Cardiac septum (tissue), 1 donor: ENCODE results near the gene SMIM45.

ENCODE experiments used
- DNase-seq: peaks from one replicate; pipeline ENCODE4 v3.0.0-alpha.2; 2020; ENCODE audit warnings: low spot score
- intact Hi-C: fragments of 100-400 bp; cut with DNase I; formaldehyde crosslinking; loops from one replicate; pipeline ENCODE4 v1.14.0; 2022
- donor health status: DM: no; HTN: no; CAD: no.

SMIM45 gene

DNA sequence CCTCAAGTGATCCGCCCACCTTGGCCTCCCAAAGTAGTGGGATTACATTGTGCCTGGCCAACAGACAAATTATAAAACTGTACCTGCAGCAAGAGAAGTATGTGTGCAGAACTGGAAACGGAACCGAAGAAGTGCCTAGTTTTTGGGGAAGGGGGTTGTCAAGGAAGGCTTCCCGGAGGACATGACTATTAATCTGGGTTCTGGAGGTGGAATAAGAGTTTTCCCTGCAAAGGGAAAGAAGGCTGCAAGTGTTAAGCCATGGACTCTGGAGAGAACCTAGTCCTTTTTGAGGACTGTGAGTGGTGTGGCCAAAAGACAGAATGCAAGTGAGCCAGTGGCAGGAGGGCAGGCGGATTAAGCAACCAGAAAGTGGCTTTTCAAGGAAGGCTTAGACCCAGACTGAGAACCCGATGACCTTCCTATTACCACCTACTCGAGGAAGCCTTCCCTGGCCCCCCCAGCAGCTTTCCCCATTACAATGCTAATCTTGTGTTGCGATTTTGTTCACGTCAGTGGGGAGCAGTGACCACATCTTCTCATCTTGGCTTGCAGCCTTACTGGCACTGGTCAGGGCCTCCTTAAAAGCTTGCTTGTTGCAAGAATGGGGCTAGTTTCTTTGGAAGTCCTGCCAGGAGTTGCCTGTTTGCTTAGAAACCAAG is 11.6 kb downstream of the SMIM45 start:
- intact Hi-C loops, result loop anchor here (10.0 kb wide), 1 partner anchor 471 kb away; the partner anchor contains the start of gene NFAM1
- DNase-seq, result no peak

DNA sequence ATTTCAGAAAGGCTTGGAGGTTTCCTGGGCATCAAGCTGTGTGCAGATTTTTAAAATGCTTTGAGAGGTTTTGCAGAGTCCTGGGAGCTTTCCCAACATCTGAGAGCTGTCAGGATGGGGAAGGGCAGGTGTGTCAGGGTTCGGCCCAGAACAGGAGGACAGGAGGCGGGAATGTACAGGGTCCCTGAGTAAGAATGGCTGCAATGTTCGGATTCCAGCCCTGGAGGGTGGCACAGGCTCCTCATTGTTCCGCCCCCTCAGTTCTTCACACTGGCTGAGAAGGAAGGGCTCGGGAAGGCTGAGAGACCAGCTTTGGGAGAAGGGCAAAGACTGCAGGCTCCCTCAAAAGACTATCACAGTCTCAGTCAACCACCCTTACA is 12.2 kb downstream of the SMIM45 start:
- DNase-seq, result no peak
- intact Hi-C loops, result loop anchor here (10.0 kb wide), 1 partner anchor 471 kb away; the partner anchor contains the start of gene NFAM1

DNA sequence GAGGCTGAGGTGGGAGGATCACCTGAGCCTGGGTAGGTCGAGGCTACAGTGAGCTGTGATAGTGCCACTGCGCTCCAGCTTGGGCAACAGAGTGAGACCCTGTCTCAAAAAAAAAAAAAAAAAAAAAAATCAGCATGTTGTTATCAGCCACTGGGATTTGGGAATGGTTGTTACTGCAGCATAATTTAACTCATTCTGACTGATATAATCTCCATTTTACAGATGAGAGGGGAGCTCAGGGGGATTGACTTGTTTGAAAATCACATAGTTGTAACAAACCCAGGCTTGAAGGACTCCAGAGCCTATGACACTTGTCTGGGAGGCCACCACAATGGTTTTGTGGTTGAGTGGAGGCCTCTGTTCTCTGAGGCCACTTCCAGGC is 14.3 kb downstream of the SMIM45 start:
- intact Hi-C loops, result loop anchor here (10.0 kb wide), 1 partner anchor 469 kb away; the partner anchor contains the start of gene NFAM1

DNA sequence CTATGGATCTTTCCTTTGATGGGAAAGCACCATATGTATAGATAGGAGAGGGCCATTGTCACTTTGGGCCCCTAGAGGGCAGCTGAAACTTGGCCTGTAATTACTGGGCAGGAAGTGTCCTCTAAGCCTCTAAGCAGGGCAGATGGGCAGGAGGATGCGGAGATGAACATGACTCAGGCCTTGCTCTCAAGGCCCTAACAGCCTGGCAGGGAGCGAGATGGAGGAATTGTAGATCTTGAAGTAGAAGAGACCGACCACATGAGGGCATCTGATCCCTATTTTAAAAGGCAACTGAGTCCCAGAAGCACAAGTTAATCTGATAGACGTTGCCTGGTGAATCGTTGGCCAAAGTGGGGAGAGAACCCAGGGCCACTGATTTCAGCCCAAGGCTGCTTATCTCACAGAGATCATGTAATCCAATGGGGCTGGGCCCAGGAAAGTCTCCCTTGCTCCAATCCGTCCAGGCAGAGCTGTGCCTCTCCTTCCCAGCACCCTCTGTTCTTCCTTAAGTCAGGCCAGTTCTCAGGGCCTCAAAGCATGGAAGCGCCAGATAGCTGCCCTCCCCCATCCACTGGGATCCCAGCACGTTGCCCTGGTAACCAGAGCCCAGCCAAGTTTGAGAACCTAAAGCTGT is 14.8 kb downstream of the SMIM45 start:
- intact Hi-C loops, result loop anchor here (10.0 kb wide), 1 partner anchor 468 kb away; the partner anchor contains the start of gene NFAM1

More for the DNA sequence above, 14.3 kb downstream of the SMIM45 start:
- no peak for DNase-seq

DNA sequence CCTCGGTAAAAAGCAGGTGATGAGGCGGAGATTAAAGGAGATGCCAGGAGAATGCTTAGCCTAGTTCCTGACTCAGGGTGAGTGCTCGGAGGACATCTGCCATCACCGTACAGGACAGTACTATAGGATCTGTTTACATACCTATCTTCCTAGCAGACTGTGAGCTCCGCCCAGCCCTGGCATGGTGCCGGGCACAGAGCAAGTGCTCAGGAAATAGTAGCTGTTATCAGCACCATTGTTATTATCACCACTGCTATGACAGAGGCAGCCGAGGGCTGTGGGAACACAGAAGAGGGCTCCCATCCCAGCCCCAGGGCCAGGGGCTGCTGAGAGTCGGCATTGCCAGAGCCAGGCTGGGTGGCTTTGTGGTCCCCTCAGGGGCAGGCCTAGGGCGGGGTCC is 16.7 kb downstream of the SMIM45 start:
- DNase-seq, result no peak
- intact Hi-C loops, result loop anchor here (10.0 kb wide), 1 partner anchor 466 kb away; the partner anchor contains the start of gene NFAM1

More for the DNA sequence above, 14.8 kb downstream of the SMIM45 start:
- no peak for DNase-seq

DNA sequence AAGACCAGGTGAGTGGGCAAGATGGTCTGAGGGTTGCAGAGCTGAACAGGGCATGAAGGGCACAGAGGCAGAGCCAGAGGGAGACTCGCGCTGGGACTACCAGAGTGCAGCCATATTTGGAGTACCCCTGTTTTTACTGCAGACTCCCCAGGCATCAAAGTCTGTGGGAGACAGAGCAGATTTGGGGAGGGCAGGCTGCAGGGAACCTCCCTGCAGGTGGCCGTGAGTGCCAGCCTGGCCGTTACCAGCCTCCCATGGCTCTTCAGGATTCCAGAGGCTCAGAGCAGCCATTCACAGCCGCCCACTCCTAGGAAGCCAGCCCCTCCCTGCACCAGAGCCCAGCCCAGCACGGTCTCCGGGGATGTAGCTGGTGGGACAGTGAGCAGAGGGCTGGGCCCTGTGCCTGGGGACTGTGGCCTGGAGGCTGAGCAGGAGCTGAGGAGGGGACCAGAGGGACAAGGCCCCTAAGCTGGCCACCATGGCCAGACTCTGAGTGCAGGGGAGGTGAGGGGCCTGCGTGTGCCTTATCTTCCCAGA is 17.2 kb downstream of the SMIM45 start, which contains the start of gene SEPTIN3:
Gene SEPTIN3 (plus strand): TSS at position 334 of the 537 bp plus-strand sequence. CDS start 2,050 bp downstream, outside the sequence.
- no peak for DNase-seq
- intact Hi-C loops, result loop anchor here (10.0 kb wide), 1 partner anchor 466 kb away; the partner anchor contains the start of gene NFAM1

DNA sequence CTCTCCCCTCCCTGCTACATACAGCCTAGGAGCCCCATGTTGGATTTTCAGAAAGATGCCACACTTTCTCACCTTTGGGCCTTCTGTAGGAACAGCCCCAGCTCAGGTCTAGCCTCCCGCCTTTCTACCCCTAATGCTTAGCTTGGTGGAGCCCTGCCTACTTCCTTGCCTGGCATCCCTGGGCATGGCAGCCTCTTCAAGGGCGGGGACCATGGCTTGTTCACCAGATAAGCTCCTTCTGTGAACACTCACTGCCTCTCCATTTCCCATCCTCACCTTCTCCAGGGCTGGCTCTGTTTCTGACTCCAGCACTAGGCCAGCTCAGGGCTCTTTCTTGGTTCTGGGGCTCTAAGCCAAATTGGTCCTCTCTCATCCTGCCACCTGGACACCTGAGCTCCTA is 18.7 kb downstream of the SMIM45 start:
- intact Hi-C loops, result no loop called here
- no peak for DNase-seq

DNA sequence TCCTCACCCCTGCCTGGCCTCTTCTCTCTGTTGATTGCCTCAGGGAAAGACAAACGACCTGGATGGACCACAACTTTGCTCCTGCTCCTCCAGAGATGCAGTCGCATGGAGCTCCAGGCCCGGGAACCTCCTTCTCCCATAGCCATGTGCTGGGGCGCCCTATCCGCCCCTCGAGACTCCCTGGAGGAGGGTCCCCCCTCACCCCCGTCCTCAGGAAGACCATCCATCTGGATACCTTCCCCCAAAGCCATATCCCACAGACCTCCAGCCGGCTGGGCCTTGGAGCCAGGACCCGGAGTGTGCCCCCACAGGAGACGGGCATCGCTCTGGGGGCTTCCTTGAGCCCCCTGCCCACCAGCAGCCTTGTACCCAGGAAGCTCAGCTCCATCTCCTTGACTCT is 19.5 kb downstream of the SMIM45 start:
- intact Hi-C loops, result no loop called here

DNA sequence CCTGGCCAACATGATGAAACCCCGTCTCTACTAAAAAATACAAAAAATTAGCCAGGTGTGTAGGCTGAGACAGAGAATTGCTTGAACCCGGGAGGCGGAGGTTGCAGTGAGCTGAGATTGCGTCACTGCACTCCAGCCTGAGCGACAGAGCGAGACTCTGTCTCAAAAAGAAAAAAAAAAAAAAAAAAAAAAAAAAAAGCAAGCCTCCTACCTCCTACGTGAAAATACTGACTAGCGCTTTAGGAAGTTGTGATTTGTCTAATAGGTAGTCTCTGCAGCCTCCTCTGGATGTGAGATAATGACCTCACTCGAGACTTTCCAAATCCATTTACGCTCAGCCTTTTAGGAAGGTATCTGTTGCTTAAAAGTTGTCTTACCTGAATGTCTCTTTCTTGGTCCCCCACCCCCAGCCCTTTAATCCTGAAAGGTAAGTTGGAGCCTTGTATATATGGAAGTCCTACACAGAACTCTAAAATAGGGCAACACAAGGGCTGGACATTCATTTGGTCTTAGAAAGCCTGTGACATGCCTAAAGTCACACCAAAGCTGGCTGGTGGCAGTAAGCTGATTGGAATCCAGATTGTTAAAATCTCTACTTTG is 22.8 kb downstream of the SMIM45 start:
- DNase-seq, result no peak
- intact Hi-C loops, result no loop called here

More for the DNA sequence above, 19.5 kb downstream of the SMIM45 start:
- no peak for DNase-seq

DNA sequence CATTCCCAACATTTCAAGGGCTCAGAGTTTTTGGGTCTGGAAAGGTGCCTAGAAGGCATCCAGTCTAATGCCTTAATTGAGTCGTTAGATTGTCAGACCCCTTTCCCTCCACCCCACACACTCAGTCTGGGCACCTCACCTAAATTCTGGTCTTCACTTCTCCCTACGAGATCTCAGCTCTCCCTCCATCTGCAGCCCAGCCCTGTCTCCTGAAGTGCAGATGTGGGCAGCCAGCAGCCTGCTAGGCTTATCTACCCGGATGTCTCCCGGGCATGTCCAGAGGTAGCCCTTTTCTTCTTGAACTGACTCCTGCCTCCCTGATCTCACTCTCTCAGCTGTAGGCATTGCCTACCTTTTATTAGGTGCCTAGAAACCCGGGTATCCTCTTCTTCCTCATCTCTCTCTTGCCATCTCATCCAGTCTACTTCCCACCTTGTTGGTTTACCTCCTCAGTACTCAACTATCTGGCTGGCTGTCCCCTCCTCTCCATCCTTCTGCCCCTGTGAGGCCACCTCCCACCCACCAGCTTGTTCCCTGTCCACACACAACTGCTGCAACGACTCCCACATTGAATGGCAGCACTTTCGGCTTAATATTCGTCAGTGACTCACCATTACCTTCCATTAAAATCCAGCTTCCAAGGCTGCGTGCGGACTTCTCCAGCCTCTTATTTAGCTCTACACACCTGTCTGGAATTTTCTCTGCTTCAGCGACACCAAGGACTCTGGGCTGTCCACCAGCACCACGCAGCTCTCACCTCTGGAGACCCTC is 23.5 kb downstream of the SMIM45 start:
- no peak for DNase-seq
- intact Hi-C loops, result no loop called here

DNA sequence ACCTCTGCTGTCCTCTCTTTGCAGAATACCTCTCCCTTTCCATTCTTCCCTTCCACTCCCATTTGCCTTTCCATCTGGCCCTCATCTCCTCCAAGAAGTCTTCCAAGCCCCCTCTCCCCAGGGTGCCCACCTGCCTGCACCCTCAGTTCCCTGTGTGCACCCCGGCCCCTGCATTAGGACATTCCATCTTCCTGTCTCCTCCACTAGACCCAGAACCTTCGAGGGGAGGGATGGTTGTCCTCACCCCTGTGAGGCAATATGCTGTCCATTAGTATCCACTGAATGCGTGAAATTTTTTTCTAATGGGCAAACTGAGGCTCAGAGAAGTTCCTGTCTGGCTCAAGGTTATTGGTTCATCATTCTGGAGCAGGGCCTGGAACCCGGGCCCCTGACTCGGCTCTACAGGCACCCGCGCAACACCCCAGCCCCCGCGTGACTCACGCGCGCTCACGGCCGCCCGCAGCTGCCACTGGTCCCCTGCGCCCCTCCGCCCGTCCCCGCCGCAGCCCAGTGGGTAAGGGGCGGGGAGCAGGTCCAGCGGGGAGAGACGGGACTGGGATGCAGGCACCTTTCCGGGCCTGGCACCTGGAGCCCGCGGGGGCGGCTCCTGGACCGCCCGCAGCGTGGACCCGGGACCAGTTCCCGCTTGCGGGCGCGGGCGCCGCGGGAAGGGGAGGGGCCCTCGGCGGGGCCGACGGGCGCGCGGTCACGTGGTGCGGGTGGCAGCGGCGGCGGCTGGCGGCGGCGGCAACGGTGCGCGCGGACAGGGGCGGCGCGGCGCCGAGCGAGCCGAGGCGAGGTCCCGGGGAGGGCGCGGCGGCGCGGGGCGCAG is 24.3 kb downstream of the SMIM45 start:
- DNase-seq, result no peak
- intact Hi-C loops, result no loop called here

DNA sequence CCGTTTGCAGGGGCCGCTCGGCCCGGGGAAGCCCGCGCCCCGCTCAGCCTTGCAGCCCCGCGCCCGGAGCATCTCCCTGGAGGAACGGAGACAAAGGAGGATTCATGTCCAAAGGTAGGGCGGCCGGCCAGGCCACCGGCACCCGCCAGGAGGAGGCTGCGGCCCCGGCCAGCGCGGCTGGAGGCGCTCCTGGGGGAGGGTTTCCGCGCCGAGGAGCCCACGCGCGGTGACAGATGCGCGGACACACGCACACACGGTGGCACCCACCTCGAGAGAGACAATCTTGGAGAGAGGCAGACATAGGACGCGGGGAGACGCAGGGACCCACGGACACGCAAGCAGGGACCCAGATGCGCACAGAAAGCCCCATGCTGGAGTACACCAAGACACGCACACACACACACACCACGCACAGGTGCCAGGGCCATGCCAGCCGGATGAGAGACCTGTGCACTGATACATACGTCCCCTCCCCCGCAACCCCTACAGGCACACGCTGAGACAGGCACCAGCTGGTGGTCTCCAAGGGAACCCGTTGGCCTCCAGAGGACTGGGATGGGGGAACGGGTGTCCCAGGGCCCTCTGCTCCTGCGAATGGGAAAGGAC is 25.1 kb downstream of the SMIM45 start:
- intact Hi-C loops, result no loop called here
- no peak for DNase-seq

DNA sequence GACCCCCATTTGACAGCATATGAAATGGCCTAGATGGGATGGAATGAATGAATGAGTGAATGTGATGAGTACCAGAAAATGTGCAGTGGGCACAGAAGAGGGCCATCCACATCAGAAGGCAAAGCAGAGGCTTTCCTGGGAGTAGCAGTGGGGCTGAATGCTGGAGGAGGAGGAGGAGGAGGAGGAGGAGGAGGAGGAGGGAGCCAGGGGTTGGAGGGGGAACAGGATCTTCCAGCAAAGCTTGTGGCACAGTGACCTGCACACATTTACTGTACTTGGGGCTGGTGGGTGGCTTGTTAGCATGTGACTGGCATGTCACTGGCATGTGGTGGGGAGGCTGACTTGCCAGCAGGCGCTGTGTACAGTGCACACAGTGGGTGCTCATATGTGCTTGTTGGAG is 26.8 kb downstream of the SMIM45 start:
- intact Hi-C loops, result no loop called here
- DNase-seq, result no peak

DNA sequence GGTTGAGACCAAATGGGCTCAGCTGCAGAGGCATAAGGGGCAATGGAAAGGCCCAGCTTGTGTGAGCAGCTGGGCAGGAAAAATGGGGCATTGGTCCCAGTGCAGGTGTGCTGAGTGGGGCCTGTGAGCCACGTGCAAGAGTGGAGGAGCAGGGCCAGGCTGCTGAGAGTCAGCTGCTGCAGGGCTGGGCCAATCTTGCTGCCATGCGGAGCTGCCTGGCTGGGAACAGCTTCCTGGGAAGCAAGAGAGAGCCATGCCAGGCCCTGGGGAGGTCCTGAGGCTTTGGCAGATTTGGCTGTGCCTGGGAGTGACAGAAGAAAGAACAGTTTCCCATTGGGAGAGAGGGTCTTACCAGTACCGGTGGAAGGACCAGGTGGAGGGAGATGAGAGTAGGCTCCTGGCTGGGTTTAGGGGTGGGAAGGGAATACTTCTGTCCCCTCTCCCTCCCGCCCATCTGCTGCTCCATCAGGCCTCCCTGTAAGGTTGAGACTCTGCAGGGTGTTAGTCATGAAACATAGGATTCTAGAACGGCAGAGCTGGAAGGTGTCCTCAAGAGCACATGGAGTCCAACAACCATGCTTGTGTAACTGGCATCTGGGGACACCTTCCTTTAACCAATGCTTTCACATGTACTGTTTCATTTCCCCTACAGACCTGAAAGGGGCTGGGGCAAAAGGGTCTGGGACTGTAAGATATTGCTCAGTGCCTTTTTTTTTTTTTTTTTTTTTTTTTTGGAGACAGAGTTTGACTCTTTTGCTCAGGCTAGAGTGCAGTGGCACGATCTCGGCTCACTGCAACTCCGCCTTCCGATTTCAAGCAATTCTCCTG is 27.7 kb downstream of the SMIM45 start:
- intact Hi-C loops, result no loop called here
- DNase-seq, result no peak

DNA sequence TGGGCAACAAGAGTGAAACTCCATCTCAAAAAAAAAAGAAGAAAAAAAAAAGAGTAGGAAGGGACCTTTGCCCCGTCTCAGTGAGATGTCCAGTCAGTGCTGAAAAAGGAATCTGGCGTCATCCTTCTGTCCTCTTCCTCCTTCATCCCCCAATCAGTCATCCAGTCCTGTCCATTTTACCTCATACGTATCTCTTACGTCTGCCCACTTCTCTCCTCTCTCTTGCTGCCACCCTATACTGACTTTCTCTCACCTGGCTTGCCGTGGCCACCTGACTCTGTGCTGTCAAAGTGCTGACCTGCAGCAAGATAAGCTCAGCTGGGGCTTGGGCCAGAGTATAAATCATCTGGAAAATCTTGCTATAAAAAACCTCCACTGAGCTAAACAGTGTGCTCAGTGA is 30.9 kb downstream of the SMIM45 start:
- DNase-seq, result no peak
- intact Hi-C loops, result no loop called here

DNA sequence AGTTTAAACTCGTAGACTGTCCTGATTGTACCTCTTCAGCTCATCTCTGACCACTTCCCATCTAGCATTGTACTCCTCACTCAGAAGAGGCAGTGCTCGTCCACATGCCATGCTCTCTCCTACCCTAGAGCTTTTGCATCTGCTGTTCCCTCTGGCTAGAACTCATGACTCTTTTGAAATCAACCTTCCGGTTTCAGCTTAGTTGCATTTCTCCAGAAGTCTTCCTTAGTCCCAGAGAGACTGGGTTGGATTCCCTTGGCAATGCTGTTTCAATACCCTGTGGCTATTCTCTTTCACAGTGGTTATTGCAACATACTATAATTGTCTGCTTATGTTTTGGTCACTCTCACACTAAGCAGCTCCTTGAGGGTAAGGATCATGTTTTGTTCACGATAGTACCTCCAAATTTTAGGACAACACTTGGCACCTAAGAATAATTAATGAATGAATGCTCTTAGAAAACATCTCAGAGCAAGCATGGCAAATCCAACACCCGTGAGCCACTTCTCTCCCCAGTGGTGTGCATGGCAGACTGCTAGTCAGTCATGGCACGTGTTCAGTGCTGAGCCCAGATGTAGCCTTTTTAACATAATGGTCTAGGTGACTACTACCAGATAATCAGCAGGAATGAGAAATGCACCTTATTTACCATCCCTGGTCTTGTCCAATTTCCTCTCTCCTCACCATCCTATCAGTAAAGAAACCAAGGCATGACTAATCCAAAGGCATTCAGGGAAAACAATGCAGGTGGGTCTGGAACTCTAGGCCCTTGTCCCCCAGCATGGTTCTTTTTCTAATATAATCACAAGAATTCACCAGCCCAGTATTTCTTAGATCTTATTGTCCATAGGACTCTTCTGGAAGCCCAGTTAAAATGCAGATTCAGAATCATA is 31.8 kb downstream of the SMIM45 start:
- no peak for DNase-seq
- intact Hi-C loops, result no loop called here

DNA sequence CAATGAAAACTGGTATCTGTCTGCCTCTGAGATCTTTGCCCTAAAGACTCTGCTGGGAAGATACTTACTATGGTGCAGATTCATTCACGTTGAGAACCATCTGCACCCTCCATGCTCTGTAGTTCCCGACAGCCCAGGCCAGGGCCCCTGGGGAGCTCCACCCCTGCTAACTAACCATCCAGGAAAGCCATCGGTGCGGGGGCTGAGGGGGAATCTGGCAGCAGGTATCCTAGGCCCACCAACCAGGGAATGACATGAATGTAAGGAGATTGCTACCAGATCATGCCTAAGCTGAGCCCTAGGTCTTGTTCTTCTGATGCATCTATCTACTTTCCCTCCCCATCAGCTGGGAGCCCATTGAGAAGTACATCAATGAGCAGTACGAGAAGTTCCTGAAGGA is 35.3 kb downstream of the SMIM45 start:
- intact Hi-C loops, result no loop called here
- DNase-seq, result no peak
